Measurements from ENCODE around the gene FGD5.

DNA sequence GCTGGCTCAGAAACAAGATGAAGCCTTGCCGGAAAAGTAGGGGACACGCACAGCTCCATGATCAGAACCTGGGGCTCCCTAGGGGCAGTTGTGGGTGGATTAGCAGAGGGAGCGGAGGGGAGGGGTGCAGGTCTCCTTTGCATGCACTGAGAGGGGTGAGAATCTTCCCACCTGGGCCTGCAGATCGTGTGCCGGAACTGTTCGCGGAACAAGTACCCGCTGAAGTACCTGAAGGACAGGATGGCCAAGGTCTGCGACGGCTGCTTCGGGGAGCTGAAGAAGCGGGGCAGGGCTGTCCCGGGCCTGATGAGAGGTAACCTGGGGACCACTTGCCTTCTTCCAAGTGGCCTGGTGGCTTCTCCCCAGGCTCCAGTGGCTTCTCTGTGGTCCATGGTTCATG lies 104.1 kb downstream of the FGD5 start:
- TF ChIP-seq POLR2AphosphoS5 (IDR thresholded peaks at IDR 0.05; ENCODE audit: low read depth, low read length) (no peak), POLR2A (IDR thresholded peaks at IDR 0.05; ENCODE audit: low read depth, low read length) (no peak)

Data from GM12892 (cell line).